Suppressor macrophage treated with lipopolysaccharide for 1 hour (primary cell): ENCODE measurements around the gene EXD3.

Experiments used
- DNase-seq, 3 donors: peaks; one replicate each; pipeline ENCODE4 v3.0.0-alpha.2; 2020 to 2022

Gene EXD3

DNA sequence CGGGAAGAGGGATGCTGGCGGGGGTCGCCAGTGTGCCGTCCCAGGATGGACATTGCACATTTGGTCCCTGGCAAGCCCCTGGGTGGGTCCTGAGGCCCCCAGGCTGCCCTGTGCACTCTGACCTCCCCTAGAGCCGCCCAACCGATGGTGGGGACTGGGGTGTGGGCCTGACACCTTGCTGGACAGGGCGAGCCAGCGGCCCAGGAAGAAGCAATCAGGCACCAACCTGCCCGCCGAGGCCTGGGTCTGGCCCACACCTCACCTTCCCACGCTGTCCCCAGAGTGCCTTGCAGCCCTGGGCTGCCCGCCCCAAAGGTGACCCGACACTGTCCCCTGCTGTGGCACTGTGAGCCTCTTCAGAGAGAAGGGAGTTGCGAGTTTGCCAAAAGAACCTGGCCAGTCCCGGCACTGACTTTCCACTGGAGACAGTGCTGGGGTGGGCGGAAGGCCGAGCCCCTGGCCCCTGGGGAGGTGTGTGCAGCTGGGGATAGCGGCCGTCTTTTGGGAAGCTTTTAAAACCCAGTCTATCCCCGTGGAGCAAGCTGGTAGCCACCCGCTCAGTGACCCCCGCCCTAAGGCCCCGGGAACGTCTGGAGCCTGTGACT is 108.9 kb downstream of the EXD3 start:
- DNase-seq, result no peak

DNA sequence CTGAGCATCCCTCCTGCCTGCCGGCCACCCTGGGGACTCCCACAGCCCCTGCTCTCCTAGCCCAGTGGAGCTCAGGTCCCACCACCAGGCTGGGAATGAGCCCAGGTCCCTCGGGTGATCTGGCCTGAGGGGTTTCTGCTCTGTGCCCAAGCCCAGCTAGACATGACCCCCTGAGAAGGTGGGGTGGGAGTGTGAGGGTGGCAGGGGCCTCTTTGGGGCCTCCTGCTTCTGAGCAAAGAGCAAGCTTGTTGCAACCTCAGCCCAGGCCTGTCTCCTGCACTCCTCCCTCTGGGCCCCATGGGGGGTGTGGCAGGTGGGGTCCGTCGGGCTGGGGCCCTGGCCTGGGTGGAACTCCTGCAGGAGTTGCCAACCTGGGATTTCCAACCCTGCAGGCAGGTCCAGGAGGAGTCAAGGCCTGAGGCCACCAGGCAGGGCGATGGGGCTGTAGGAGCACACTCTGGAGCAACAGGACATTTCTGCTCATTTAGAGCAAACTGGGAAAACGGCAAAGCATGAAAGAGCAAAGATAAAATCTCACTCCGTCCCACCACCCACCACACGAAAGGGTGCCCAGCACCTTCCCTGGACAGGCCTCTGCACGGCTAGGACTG is 109.5 kb downstream of the EXD3 start:
- DNase-seq, result no peak

DNA sequence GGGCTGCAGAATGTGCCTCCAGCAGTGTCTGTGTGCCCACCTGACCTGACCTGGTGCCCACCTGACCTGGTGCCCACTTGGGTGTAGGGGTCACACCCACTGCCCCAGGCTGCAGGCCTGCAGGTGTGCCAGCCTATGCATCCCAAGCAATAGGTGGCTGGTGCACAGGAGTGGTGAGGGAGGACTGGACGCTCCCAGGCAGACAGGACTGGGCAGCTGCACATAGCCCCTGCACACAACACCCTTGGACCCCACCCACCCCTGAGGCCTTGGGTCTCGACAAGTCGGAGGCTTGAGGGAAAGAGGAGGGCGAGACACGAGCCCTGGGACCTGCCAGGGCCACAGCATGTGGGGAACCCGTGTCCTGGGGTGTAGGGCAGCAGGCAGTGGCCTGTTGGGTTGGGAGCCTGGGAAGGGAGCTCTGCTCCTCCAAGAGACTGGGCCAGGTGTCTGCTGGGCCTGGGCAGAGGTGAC is 110.1 kb downstream of the EXD3 start:
- no peak for DNase-seq

GRCh38 chr9:137311986-137312851 is 110.7 kb downstream of the EXD3 start:
- DNase-seq, result no peak

GRCh38 chr9:137311171-137311985 is 111.6 kb downstream of the EXD3 start:
- DNase-seq, result peak in 2 of 3 donors; percentile 27 to 46

GRCh38 chr9:137310189-137311052 is 112.5 kb downstream of the EXD3 start:
- no peak for DNase-seq

DNA sequence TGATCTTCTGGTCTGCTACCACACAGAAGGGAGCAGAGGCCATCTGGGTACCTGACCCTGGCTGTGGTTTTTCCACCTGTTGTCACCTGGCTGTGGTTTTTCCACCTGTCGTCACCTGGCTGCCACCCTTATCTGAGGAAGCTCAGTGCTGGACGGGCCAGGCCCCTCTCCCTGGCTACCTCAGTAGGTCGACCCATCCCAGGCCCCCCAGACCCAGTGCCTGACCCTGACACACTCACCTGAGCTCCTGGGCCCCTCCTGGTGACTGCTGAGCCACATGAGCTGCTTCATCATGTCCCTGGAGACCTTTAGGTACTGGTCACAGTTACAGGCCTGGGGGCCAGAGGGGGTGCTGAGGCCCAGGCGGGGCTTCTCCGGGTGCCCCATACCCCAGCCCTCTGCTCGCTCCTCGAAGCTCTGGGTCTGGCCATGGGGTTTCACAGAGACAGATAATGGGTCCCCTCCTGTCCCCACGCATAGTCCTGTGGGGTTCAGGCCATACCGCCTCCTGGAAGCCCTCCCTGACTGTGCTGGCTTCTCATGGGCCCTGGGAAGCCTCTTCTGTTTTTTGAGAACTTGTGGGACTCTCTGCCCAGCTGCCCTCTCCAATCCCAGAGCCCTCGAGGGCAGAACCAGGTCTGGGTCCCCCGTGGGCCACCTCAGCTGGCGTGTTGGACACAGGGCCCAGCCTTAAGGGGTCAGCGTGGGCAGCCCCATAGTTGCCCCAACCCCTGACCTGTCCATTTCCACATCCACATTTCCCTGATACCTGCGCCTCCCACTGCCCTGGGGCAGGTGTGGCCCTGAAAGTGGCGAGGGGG is 113.4 kb downstream of the EXD3 start:
- no peak for DNase-seq

- no peak for DNase-seq
Measured at GRCh38 chr9:137308057-137308619, 114.8 kb downstream of the EXD3 start.

DNA sequence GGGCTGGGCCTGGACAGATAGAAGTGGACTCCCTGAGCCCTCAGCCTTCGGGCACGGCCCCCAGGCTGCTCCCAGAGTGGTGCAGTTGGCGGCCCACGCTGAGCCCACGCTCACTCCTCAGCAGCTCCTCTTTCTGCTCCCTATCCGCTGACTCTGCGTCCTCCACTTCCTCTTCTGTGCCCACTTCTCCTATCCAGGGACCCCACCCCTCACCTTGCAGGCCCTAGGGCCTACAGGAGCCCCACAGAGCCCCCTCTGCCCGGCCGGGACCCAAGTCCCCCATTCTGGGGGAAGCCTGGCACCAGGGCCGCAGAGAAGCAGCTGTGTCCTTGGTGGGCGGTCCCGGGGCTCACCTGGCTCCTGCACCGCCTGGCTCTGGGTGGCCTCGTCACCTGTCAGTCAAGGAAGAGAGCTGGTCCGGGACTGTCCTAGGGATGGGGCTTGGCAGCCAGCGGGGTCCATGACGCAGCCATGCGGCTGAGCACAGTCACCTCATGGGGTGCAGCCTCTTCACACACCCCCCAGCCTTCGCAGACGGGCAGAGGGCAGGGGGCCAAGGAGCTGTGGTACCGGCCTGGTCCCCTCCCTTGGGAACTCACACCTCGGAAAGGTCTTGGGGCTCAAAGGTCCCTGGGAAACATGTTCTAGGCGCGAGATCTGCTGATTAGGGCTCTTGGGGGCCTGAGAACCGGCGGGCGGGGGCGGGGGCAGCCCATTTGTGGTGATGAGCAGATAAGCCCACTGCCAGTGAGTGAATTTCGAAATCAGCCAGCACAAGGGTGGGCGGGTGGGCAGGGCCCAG is 115.5 kb downstream of the EXD3 start:
- peak; percentile 66 to 74 (median 72) for DNase-seq

DNA sequence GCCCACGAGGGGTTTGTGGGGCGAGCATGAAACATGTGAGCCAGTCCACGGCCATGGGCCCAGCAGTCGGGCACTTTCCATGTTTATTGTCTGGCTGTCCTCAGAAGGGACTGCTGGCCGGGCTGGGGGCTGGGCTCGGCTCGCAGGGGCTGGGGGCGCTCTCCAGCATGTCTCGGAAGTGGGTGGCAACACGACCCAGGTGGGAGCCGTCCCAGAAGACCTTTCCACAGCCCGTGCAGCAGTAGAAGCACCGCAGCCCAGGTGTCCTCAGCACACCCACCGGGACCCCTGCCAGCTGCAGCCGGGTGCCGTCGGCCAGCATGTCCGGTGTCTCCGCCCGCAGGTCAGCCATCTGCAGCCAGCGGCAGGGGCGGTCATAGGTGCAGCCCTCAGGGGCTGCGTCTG is 116.1 kb downstream of the EXD3 start:
- DNase-seq, result no peak

GRCh38 chr9:137306066-137306849 is 116.7 kb downstream of the EXD3 start:
- peak in 1 of 3 donors; percentile 27 for DNase-seq

DNA sequence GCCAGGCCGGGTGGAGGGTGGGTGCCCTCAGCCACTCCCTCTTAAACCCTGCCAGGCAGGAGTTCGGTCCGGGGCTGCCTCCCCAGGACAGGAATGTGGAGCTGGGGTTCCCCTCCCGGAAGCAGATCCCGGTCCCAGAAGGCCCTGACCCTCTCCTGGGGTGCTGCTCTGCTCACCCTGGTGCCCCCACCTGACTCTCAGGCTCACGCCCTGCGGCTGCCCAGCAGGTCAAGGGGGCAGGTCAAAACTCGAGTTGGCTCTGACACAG is 117.2 kb downstream of the EXD3 start:
- DNase-seq, result no peak

DNA sequence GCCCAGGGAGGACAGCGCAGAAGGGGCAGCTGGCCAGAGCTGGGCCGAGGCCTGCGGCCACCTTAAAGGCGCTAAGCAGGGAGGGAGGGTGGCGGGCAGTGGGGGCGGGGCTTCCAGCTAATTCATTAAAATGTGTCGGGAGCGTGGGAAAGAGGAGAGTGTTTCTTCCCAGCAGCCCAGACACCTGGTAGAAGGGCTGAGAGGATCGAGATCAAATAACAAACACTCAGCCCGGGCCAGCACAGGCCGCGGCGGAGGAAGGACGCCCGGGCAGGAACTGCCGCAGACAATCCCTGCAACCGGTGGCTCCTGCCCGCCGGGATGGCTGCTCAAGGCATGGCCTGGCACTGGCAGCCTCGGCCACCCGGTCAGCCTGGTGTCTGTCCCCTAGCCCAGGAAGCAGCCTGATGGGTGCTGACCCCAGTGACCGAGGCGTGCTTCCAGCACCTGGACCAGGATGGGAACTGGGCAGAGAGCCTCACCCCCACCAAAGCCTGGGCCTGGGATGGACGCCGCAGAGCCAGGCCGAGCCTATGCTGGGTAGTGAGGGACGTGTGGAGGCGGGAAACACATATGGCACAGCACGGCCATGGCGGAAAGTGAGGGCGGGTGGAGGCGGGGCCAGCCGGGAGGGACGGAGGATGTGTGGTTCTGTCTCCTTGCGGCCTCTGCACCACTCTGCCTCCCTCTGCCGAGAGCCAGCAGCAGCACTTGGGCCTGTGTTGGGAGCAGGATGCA is 117.7 kb downstream of the EXD3 start:
- DNase-seq, result peak; percentile 60 to 75 (median 72)

DNA sequence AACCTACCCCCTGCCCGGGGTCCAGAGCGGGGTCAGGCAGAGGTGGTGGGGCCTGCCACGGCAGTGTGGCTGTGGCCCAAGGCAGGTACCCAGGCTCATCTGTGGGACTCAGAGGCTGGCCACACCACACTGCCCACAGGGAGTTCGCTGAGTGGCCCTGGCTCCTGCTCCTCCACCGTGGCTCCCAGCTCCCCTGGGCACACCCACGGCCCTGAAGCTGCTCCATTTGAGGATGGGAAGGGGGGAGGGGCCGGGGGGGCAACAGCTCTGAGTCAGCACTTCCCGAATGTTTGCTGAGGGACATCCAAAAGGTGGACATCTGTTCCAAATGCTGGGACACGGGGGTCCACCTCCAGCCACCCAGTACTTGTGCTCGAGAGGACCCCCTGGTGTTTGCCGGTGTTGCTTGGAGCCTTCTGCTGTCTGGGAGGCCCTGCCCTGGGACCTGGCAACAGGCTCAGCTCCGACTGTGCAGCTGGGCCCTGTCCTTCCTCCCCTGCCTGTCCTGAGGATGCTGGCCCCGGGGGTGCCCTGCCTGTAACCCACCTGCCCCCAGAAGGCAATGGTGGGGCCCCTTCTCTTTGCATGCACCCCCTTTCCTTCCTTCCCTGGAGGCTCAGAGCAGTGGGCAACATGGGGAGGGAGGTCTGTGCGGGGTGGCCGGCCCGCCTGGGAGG is 118.4 kb downstream of the EXD3 start:
- DNase-seq, result no peak

DNA sequence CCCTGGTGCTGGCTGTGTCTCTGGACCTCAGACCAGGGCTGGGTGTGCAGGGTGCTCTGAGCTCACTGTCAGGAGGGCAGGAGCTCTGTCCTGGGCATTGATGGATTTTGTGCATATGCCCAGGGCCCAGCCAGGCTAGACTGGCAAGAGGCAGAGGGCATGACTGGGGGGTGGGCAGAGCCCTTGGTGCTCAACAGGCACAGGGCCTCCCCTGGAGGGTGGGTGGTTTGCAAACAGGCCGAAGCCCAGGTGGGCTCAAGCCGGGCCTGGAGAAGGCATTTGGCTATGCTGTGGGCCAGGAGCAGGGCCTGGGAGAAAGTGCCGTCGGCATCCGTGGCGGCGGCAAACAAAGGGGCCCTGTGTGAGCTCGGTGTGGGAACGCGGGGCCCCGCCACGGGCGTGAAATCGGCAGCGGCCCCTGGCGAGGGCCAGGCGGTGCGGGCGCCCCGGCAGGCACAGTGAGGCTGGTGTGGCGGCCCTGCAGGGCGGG is 119.0 kb downstream of the EXD3 start:
- DNase-seq, result no peak

DNA sequence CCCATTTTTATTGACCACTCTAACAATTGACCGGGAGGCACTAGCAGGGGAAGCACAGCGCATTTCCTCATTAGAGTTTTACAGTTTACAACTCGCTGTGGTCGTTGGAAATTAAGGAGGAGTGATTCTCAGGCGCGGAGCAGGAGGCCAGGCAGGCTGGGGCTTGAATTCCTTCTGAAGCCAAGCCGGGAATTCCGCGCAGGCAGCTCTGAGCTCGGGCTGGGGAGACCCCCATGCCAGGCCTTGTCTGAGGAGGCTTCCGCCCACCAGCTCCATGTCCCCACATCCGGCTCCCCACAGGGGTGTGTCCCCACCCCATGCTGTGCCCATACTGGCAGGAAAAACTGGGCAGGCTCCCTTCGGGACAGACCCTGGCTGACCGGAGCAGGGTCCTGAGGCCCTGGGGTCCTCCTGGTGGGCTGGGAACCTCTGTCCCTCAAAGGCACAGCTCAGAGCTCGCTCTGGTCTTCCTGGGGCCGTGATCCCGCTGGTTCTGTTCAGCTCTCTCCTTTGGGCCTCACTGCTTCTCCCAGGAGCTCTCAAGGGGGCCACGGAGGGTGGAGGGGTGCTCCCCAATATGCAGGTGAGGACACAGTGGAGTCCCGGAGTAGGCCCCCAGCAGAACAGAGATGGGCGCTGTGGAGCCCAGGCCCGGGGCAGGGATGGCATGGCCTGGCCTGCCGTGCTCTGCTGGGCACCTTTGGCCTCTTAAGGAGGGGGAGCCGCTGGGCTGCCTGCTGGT is 119.6 kb downstream of the EXD3 start:
- DNase-seq, result peak in 1 of 3 donors; percentile 23
